Neural progenitor cell (in vitro differentiated cells): ENCODE measurements around the gene CREB3L4. TPM values are rescaled to one million over a fixed set of nuclear protein-coding genes. Genes with fewer than 3 reads are reported as not detected.
"Not testable (repeated sequence)": the region's sequence is repeated elsewhere in the genome, so short reads cannot be mapped to it uniquely, and the experiment has no call there.

ENCODE experiments used
- DNase-seq: peaks from one replicate; pipeline ENCODE4 v3.0.0-alpha.2; 2016; ENCODE audit warnings: low spot score
- H2AFZ ChIP-seq: fragments of 200-600 bp; sonication (generic); replicated peaks from 2 replicates; pipeline ENCODE4 v1.6.1; 2016; ENCODE audit warnings: antibody characterized with exemption
- H3F3A ChIP-seq: fragments of 200-600 bp; sonication (generic); 2 replicates; pipeline ENCODE4 v1.6.1; 2016; ENCODE audit warnings: antibody characterized with exemption, low read depth
- H3K27ac ChIP-seq: fragments of 200-600 bp; sonication (generic); 2 replicates; pipeline ENCODE4 v1.5.1; 2016; ENCODE audit warnings: mild to moderate bottlenecking
- H3K27me3 ChIP-seq: fragments of 200-600 bp; sonication (generic); 2 replicates; pipeline ENCODE4 v1.6.1; 2016; ENCODE audit warnings: mild to moderate bottlenecking, moderate library complexity
- H3K36me3 ChIP-seq: fragments of 200-600 bp; sonication (generic); 2 replicates; pipeline ENCODE4 v1.5.1; 2016
- H3K4me1 ChIP-seq: fragments of 200-600 bp; sonication (generic); 2 replicates; pipeline ENCODE4 v1.6.1; 2016; ENCODE audit warnings: mixed run types
- H3K4me2 ChIP-seq: fragments of 200-600 bp; sonication (generic); 2 replicates; pipeline ENCODE4 v1.6.1; 2016
- H3K4me3 ChIP-seq: fragments of 200-600 bp; sonication (generic); 2 replicates; pipeline ENCODE4 v1.5.1; 2016
- H3K79me2 ChIP-seq: fragments of 200-600 bp; sonication (generic); 2 replicates; pipeline ENCODE4 v1.6.1; 2016; ENCODE audit warnings: low read depth
- H3K9ac ChIP-seq: fragments of 200-600 bp; sonication (generic); 2 replicates; pipeline ENCODE4 v1.6.1; 2016
- H3K9me3 ChIP-seq: fragments of 200-600 bp; sonication (generic); 2 replicates; pipeline ENCODE4 v1.5.1; 2016; ENCODE audit warnings: low read depth
- H4K20me1 ChIP-seq: fragments of 200-600 bp; sonication (generic); 2 replicates; pipeline ENCODE4 v1.6.1; 2016; ENCODE audit warnings: low read depth
- H3K27ac Mint-ChIP-seq: 3 replicates; pipeline ENCODE4 v1.8.0; 2021; ENCODE audit warnings: mixed read lengths
- H3K27me3 Mint-ChIP-seq: 2 replicates; pipeline ENCODE4 v1.8.0; 2022; ENCODE audit warnings: low read depth, mild to moderate bottlenecking, inconsistent platforms, moderate library complexity, mixed read lengths; ENCODE audit not compliant: insufficient read depth
- H3K36me3 Mint-ChIP-seq: 3 replicates; pipeline ENCODE4 v1.8.0; 2021; ENCODE audit warnings: mixed read lengths
- H3K4me1 Mint-ChIP-seq: 3 replicates; pipeline ENCODE4 v1.8.0; 2021; ENCODE audit warnings: mixed read lengths
- H3K4me3 Mint-ChIP-seq: 3 replicates; pipeline ENCODE4 v1.8.0; 2021; ENCODE audit warnings: mild to moderate bottlenecking, moderate library complexity, mixed read lengths
- H3K9me3 Mint-ChIP-seq: 3 replicates; pipeline ENCODE4 v1.8.0; 2020; ENCODE audit warnings: mixed read lengths
- CTCF ChIP-seq: fragments of 200-600 bp; sonication (generic); IDR thresholded peaks from 2 replicates; pipeline ENCODE4 v1.5.1; 2017; ENCODE audit warnings: antibody characterized with exemption, mild to moderate bottlenecking
- EZH2 ChIP-seq: fragments of 200-600 bp; sonication (generic); IDR thresholded peaks from 2 replicates; pipeline ENCODE4 v1.6.1; 2017; ENCODE audit warnings: antibody characterized with exemption, mild to moderate bottlenecking, moderate library complexity
- EZH2phosphoT487 ChIP-seq: fragments of 200-600 bp; sonication (generic); IDR thresholded peaks from 2 replicates; pipeline ENCODE4 v1.6.1; 2017; ENCODE audit warnings: antibody characterized with exemption
- total RNA-seq: library from RNA; depleted of rRNA; stranded (reverse); fragments of >200 nt; gene quantifications from 2 replicates; pipeline ENCODE4 v1.2.3, GENCODE V29; 2015; ENCODE audit warnings: low replicate concordance

Gene CREB3L4
- total RNA-seq, 1 donor from 2014 or later: 33.8 TPM

DNA sequence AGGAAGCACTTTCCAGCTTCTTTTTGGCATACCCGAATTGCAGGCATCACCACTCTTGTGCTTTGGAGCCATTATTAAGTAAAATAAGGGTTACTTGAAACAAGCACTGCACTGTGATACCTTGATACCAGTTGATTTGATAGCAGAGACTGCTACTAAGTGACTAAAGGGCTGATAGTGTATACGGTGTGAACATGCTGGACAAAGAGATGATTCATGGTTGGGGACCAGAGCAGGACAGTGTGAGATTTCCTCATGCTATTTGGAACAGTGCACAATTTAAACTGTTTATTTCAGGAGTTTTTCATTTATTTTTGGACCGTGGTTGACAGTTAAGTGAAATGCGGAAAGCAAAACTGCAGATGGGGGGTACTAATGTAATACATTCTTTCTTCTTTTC lies 32.7 kb downstream of the CREB3L4 start:
- DNase-seq: no peak
- no peak overlapping the region for H3K9ac ChIP-seq
- H3K4me1 ChIP-seq: no peaks in the 10 kb centered on the region
- H3K4me2 ChIP-seq: no peak overlapping the region
- TF ChIP-seq EZH2phosphoT487: no peak
- Mint-ChIP-seq H3K4me1 (no peaks in the 10 kb centered on the region), H3K4me3 (no peak overlapping the region), H3K36me3 (peaks cover 4% of the 10 kb centered on the region), H3K27me3 (peaks cover 6% of the 10 kb centered on the region), H3K27ac (no peak overlapping the region), H3K9me3 (no peaks in the 10 kb centered on the region)
- H3K27me3 ChIP-seq: no peaks in the 10 kb centered on the region
- no peaks in the 10 kb centered on the region for H3K36me3 ChIP-seq
- peaks cover 17% of the 10 kb centered on the region for H3F3A ChIP-seq
- no peaks in the 10 kb centered on the region for H4K20me1 ChIP-seq
- H3K4me3 ChIP-seq: no peak overlapping the region
- H3K9me3 ChIP-seq: no peaks in the 10 kb centered on the region
- H3K27ac ChIP-seq: no peak overlapping the region
- no peak overlapping the region for H2AFZ ChIP-seq
- H3K79me2 ChIP-seq: no peaks in the 10 kb centered on the region

- Mint-ChIP-seq H3K27ac (no peak overlapping the region), H3K4me3 (no peak overlapping the region), H3K36me3 (no peaks in the 10 kb centered on the region), H3K9me3 (no peaks in the 10 kb centered on the region), H3K4me1 (no peaks in the 10 kb centered on the region), H3K27me3 (peaks cover 3% of the 10 kb centered on the region)
- no peaks in the 10 kb centered on the region for H3K79me2 ChIP-seq
- H4K20me1 ChIP-seq: no peaks in the 10 kb centered on the region
- DNase-seq: no peak
- no peak for TF ChIP-seq EZH2phosphoT487
- no peak for TF ChIP-seq CTCF
- no peak for TF ChIP-seq EZH2
- H3K27me3 ChIP-seq: no peaks in the 10 kb centered on the region
- no peak overlapping the region for H3K27ac ChIP-seq
- H3F3A ChIP-seq: no peaks in the 10 kb centered on the region
- H3K4me3 ChIP-seq: no peak overlapping the region
- no peaks in the 10 kb centered on the region for H3K36me3 ChIP-seq
- no peak overlapping the region for H3K4me2 ChIP-seq
- no peak overlapping the region for H2AFZ ChIP-seq
- H3K9me3 ChIP-seq: no peaks in the 10 kb centered on the region
- H3K4me1 ChIP-seq: no peaks in the 10 kb centered on the region
- no peak overlapping the region for H3K9ac ChIP-seq
Measured at GRCh38 chr1:154006136-154006535, 38.4 kb downstream of the CREB3L4 start.

DNA sequence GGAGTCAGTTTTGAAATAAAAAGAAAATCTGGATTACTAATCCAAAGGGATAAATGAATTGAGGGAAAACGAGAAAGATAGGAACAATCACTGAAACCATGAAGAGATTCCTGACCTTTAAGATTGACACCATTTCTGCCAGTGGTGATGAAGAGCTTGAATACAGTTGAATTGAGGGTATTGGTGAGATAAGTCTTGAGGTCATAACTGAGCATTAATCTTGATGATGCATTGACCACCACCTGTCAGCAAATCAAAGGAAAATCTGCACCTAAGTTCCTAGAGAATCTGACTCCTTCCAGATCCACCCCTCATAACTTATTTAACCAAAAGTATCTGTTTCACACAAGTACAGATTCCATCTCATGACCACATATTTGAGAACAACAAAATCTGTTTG lies 44.4 kb downstream of the CREB3L4 start:
- no peaks in the 10 kb centered on the region for H3K79me2 ChIP-seq

DNA sequence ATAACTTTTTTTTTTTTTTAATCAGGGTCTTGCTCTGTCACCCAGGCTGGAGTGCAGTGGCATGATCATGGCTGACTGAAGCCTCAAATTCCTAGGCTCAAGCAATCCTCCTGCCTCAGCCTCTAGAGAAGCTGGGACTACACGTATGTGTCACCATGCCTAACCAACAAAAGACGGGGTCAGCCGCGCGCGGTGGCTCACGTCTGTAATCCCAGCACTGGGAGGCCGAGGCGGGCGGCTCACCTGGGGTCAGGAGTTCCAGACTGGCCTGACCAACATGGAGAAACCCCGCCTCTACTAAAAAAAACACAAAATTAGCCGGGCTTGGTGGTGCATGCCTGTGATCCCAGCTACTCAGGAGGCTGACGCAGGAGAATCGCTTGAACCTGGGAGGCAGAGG lies 44.8 kb downstream of the CREB3L4 start:
- not testable (repeated sequence) for H3K36me3 Mint-ChIP-seq, DNase-seq, H3K4me3 ChIP-seq, H4K20me1 ChIP-seq, H3K4me2 ChIP-seq, H3K9me3 Mint-ChIP-seq, H3K27me3 ChIP-seq, H3K36me3 ChIP-seq, H3K4me3 Mint-ChIP-seq, H3K4me1 ChIP-seq, H3K27me3 Mint-ChIP-seq, H3K79me2 ChIP-seq, H3F3A ChIP-seq, H3K27ac ChIP-seq, H3K9ac ChIP-seq, H2AFZ ChIP-seq, H3K9me3 ChIP-seq, H3K27ac Mint-ChIP-seq, H3K4me1 Mint-ChIP-seq

More for the DNA sequence above, 44.4 kb downstream of the CREB3L4 start:
- no peaks in the 10 kb centered on the region for H3K9me3 Mint-ChIP-seq
- no peak overlapping the region for H3K27ac ChIP-seq
- H3K27me3 ChIP-seq: no peaks in the 10 kb centered on the region
- no peaks in the 10 kb centered on the region for H3K4me1 Mint-ChIP-seq
- H3K4me3 ChIP-seq: no peak overlapping the region
- DNase-seq: no peak
- no peak overlapping the region for H3K4me2 ChIP-seq
- no peaks in the 10 kb centered on the region for H3K9me3 ChIP-seq
- H4K20me1 ChIP-seq: no peaks in the 10 kb centered on the region
- peaks cover 3% of the 10 kb centered on the region for H3K27me3 Mint-ChIP-seq
- no peak overlapping the region for H3K27ac Mint-ChIP-seq
- no peaks in the 10 kb centered on the region for H3F3A ChIP-seq
- TF ChIP-seq EZH2 (no peak), EZH2phosphoT487 (no peak), CTCF (no peak)
- H3K9ac ChIP-seq: no peak overlapping the region
- H3K36me3 ChIP-seq: no peaks in the 10 kb centered on the region
- H3K4me3 Mint-ChIP-seq: no peak overlapping the region
- no peaks in the 10 kb centered on the region for H3K4me1 ChIP-seq
- H2AFZ ChIP-seq: no peak overlapping the region
- no peaks in the 10 kb centered on the region for H3K36me3 Mint-ChIP-seq
